Measurements from ENCODE around the gene TMEM11. TPM values are rescaled to one million over a fixed set of nuclear protein-coding genes. Genes with fewer than 3 reads are reported as not detected.

The TMEM11 gene
- polyA plus RNA-seq, 2 of the 4 experiments (the other 2 are of a cell fraction) = 57.7 to 61.0 TPM

Small RNAs within 50 kb of the gene (small RNA-seq; reads per million reads assigned to genes)
- 0 reads per million in 6 experiments for gene RN7SL426P

Other genes with a start within 250 kb of the TMEM11 start
- gene USP22, start 171.2 kb downstream of the TMEM11 start, polyA plus RNA-seq (2011; rRNA removed) = 293 and 300 TPM in 2 replicates
- gene USP22, start 171.2 kb downstream of the TMEM11 start, polyA plus RNA-seq (2017; fragmentation: RNase III; extraction: RNeasy Plus Mini Kit Qiagen cat#74134 plus additional on column Dnase treatment) = 130 to 141 TPM (median 134 TPM) in 3 replicates
- 25.4 and 31.7 TPM in 2 replicates for gene DHRS7B, start 87.2 kb downstream of the TMEM11 start, polyA plus RNA-seq (2011; rRNA removed)
- gene DHRS7B, start 87.2 kb downstream of the TMEM11 start, polyA plus RNA-seq (2017; fragmentation: RNase III; extraction: RNeasy Plus Mini Kit Qiagen cat#74134 plus additional on column Dnase treatment) = 22.8 to 27.2 TPM (median 23.6 TPM) in 3 replicates
- 1.1 and 1.5 TPM in 2 replicates for gene NATD1, start 39.2 kb upstream of the TMEM11 start, polyA plus RNA-seq (2011; rRNA removed)
- 1.0 to 1.6 TPM (median 1.3 TPM) in 3 replicates for gene NATD1, start 39.2 kb upstream of the TMEM11 start, polyA plus RNA-seq (2017; fragmentation: RNase III; extraction: RNeasy Plus Mini Kit Qiagen cat#74134 plus additional on column Dnase treatment)
- 13.9 and 25.0 TPM in 2 replicates for gene MAP2K3, start 70.5 kb upstream of the TMEM11 start, polyA plus RNA-seq (2011; rRNA removed)
- gene MAP2K3, start 70.5 kb upstream of the TMEM11 start, polyA plus RNA-seq (2017; fragmentation: RNase III; extraction: RNeasy Plus Mini Kit Qiagen cat#74134 plus additional on column Dnase treatment) = 36.9 to 42.8 TPM (median 37.1 TPM) in 3 replicates
- 0.34 and 0.38 TPM in 2 replicates for gene KCNJ12, start 162.2 kb upstream of the TMEM11 start, polyA plus RNA-seq (2011; rRNA removed)
- gene KCNJ12, start 162.2 kb upstream of the TMEM11 start, polyA plus RNA-seq (2017; fragmentation: RNase III; extraction: RNeasy Plus Mini Kit Qiagen cat#74134 plus additional on column Dnase treatment) = 0.44 to 0.54 TPM (median 0.46 TPM) in 3 replicates

All from A549 (cell line).